Measurements from ENCODE around the gene ZNF431. TPM values are rescaled to one million over a fixed set of nuclear protein-coding genes. Genes with fewer than 3 reads are reported as not detected.

The ZNF431 gene
- total and polyA plus RNA-seq, 9 of the 15 experiments (the other 6 are each of a cell fraction or from before 2014, with no cell fraction given) = 3.3 to 24.8 (median 13.5) TPM

GRCh38 chr19:21141787-21142464 is at the start of gene ZNF431 (continued):
- peak; percentile 77 for TF ChIP-seq REST (IDR thresholded peaks at IDR 0.05; ENCODE audit: borderline replicate concordance)
- no peak for TF ChIP-seq REST (CRISPR knock-in tag; IDR thresholded peaks at IDR 0.05; ENCODE audit: low read depth)
- peak; percentile 56 for TF ChIP-seq CHD1 (IDR thresholded peaks at IDR 0.05; ENCODE audit: low read length)
- no peak for TF ChIP-seq ATF1 (CRISPR knock-in tag; IDR thresholded peaks at IDR 0.05)
- peak; percentile 77 for TF ChIP-seq ATF1 (tag; IDR thresholded peaks at IDR 0.05)
- TF ChIP-seq TCF7 (IDR thresholded peaks at IDR 0.05; ENCODE audit: borderline replicate concordance) = no peak
- TF ChIP-seq MAZ (CRISPR knock-in tag; conservative IDR thresholded peaks at IDR 0.05 in 1 of 2, IDR thresholded peaks at IDR 0.05 in 1 of 2) = peak in 1 of 2 experiments; percentile 57; a peak in 1 of 4 replicates
- TF ChIP-seq SIN3B (IDR thresholded peaks at IDR 0.05; ENCODE audit: low read depth) = peak; percentile 42; the same call in 1 of the 2 replicates
- no peak for TF ChIP-seq IRF9 (tag; IDR thresholded peaks at IDR 0.05)
- TF ChIP-seq SAP30 (IDR thresholded peaks at IDR 0.05; ENCODE audit: borderline replicate concordance, insufficient read depth, low read depth, low read length, poor library complexity, severe bottlenecking) = peak; percentile 80
- 0 out of 2 replicates have a peak, but pooled peaks have one; percentile 14 for TF ChIP-seq VEZF1 (CRISPR knock-in tag; IDR thresholded peaks at IDR 0.05)
- TF ChIP-seq SIN3A (IDR thresholded peaks at IDR 0.05; ENCODE audit: borderline replicate concordance in 2 of 2, control insufficient read depth in 1 of 2, low read depth in 2 of 2, low read length in 2 of 2) = peak in 1 of 2 experiments; percentile 50; a peak in 1 of 4 replicates
- TF ChIP-seq ZBTB17 (CRISPR knock-in tag; IDR thresholded peaks at IDR 0.05) = peak; percentile 57; the same call in 1 of the 2 replicates
- peak; percentile 61; the same call in 1 of the 2 replicates for TF ChIP-seq PML (IDR thresholded peaks at IDR 0.05; ENCODE audit: low read length)
- TF ChIP-seq SMAD4 (CRISPR knock-in tag; conservative IDR thresholded peaks at IDR 0.05) = 0 out of 2 replicates have a peak, but pooled peaks have one; percentile 15
